Pons (tissue), 1 donor: Measurements from ENCODE around the gene WNT9B.

Experiments used
- DNase-seq: peaks from one replicate; pipeline ENCODE4 v3.0.0-alpha.2; 2016; ENCODE audit warnings: low spot score

Gene WNT9B

DNA sequence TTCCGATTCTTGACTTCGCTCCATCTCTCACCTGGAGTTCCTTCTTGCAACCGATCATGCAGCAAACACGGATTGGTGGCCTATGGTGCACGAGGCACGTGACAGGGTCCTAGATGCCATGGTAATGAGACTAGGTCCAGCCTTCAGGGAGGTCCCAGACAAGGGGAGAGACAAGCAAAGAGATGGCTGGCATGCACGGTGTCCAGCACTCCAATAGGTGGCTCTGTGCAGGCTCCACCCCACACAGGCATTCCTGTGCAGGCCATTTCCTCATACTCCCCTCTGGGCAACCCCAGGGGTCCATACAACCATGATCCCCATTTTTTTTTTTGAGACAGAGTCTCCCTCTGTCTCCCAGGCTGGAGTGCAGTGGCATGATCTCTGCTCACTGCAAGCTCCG lies 31.3 kb downstream of the WNT9B start:
- DNase-seq = no peak

DNA sequence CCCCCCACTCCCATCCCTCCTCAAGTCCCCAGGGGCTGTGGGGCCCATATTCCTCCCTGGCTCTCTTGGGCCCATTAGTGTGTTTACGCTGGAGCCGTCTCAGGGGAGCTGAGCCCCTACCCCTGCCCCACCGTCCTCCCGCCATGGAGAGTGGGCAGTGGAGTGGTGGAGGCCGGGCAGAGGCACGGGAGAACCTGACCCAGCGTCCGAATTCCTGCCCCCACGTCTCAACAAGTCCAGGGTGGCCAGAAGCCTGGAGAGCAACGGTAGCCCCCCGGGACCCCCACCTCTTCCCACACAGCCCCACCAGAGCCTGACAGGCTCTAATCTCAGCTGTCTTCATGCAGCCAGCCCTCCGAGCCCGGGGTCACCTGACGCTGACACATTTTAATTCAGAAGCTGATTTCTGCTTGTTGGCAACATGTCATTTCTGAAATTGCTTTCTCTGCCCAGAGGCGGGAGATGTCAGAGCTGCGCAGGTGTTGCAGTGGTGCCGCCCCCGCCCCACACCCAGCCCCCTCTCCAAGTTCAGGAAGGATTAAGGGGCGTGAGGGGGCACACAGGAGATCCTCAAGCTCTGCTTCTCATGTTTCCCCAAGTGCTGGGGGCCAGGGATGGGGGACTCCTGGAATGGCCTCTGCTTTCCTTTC lies 32.6 kb downstream of the WNT9B start:
- DNase-seq = no peak

DNA sequence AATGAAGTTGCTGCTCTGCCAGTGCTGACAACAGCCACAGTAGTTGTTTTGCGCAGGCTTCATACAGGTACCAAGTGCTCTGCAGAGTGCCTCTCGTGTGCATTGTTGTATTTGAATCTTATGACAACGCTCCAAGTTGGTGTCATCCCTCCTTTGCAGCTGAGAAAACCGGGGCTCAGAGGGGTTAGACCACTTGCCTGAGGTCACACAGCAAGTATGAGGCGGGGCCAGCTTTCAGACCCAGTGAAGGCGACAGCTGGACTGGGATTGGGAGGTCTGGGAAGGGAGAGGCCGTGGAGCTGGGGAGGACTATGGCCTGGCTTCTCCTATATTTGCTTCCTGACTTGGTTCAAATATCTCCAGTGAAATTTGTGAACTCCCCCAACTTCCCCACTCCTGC lies 33.2 kb downstream of the WNT9B start:
- DNase-seq = no peak

DNA sequence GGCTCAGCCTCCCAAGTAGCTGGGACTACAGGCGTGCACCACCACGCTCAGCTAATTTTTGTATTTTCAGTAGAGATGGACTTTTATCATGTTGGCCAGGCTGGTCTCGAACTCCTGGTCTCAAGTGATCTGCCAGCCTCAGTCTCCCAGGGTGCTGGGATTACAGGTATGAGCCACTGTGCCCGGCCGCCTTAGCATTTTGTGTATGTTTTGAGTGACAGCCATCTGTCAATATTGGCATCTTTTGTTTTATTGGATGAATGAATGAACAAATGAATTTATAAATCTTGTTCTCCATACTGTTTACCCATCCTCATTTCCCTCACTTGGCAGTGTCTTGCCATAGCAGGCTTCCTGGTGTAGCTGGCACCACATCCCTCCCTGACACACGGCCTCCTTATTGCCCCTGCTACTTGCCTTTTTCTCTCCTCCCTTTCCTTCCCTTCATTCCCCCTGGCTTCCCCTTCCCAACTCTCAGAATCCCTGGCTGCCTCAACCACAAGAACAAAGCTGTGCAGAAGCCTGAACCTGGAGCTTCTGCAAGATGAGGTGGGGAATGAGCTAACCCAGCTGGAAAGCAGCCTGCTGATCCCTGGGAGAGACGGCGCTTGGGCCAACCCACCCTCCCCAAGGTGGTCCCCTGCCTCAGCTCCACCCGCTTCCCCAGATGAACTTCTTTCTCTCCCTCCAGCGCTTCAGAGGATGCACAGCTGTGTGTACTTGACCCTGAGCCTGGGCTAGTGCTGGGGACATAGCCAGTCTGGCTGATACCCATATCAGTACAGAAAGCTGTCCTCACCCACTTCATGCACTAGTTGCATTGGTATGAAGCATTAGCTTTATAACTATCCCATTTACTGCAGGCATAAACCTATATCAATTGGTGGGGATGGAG lies 34.3 kb downstream of the WNT9B start:
- no peak for DNase-seq

DNA sequence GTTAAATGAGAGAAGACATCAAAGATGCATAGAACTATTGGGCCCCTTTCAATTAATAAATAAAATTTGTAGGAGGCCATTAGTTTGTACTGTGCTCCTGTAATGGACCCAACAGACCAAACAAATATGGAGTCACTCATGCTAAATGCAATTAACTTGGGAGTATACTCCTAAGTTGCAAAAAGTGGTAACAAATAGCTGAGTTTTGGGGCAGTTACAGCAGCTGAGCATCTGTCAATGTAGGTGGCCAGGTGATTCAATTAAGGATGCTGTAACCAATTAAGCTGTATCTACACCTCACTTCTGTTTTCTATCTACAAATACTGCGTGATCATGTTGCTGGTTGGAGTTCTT lies 34.9 kb downstream of the WNT9B start:
- no peak for DNase-seq

DNA sequence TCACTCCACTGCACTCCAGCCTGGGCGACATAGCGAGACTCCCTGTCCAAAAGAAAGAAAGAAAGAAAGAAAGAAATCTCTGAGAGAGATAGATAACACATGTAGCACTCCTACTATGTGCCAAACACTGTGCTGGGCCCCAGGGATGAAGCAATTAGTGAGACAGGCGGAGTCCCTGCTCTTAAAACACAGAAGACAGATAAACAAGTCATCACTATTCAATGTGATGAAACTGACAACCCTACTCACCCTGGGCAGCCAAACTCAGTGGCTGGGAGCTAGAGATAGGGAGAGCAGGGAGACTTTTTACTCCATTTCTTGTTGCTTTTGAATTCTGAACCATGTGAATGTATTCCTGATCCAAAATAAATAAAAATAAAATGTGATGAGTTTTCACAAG lies 36.3 kb downstream of the WNT9B start:
- no peak for DNase-seq

DNA sequence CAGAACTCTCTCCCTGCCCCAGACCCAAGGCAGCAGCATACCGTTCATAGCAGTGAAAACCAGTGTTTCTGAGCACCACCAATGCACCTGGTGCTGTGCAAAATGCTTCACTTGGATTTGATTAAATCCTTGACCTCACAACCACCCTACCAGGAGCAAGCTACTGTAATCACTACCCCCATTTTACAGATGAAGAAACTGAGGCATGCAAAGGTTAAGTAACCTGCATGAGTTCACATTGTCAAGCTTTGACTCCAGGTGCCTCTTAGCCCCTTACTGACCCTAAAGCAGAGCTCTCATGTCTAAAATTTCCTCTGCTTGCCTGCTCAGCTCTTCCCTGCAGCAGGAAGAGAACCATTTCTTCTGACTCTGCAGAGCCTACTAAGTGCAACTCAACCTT lies 37.3 kb downstream of the WNT9B start:
- DNase-seq = no peak

DNA sequence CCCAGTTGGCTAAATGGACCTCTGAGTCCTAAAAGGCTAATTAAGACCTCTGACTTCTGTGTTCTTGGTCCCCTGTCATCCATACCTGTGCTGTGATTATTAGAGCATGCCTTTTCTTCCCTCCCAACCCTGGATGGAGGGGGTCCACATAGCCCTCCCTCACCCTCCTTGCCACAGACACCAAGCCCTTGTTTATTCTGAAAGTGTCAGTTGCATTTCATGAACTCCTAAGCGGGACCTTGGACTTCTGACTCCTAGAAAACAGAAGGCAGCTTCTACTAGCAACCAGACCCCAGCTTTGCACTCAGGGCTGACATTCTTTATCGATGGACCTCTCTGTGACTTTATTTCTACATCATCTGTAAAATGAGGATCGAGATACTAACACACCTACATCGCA lies 38.1 kb downstream of the WNT9B start:
- no peak for DNase-seq

DNA sequence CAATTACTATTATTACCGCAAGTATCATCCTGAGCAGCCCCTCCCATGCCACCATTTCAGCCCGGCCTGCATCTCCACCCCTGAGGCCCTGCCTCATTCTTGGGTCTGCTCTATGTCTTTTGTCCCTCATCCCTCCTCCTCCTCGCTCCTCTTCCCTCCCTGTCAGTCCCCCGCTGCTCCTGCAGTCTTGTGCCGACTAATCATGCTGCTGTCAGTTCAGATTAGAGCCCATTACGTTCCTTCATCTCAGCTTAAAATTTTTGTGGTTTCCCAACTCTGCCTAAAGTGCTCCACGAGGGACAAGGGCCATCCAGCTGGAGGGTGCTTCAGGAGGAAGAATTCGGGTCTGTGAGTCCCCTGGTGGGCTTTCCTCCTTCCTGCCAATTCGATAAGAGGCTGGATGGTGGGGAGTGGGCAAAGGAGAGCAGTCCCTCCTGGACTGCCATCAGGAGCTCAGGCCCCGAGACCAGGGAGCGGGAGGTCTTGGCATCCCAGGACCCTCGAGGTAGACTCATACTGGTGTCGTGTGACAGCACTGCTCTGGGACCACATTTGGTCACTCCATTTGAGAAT lies 38.7 kb downstream of the WNT9B start:
- DNase-seq = no peak

DNA sequence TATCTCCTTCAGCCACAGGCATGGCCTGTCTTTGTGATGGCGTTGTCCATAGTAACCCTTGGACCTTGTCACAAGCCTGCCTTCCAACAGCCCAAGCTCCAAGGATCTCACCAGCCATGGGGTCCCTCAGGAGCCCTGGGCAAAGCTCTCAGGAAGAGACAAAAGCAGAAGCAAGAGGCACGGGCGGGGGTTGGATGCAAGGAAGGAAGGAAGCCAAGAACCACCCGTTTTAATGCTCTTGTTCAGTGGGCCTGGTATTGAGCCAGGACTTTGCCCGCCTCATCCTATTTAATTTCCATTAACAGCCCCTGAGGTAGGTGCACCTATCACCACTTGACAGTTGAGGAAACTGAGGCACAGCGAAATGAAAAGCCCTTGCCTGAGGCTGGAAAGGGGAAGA lies 39.3 kb downstream of the WNT9B start:
- no peak for DNase-seq

DNA sequence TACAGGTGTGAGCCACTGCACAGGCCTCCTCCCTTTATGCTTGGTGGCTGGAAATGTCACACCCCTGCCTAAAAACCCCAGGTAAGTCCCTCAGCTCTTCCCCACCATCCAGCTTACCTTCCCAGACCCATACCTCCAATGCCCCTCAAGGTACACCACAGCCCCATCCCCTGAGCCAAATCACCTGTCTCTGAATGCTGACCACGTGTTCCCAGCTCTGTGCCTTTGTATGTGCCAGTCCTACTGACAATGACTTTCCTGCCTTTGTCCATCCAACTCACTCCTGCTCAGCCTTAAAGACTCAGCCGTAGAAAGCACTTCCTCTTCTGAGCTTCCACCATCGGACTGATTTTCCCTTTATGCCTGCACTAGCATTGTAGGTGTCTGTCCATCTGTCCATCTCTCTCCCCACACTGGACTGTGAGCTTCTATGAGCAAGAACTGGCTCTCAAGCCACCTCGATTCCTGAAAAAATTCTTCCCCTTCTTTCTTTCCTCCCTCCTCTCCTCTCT lies 40.9 kb downstream of the WNT9B start:
- no peak for DNase-seq

DNA sequence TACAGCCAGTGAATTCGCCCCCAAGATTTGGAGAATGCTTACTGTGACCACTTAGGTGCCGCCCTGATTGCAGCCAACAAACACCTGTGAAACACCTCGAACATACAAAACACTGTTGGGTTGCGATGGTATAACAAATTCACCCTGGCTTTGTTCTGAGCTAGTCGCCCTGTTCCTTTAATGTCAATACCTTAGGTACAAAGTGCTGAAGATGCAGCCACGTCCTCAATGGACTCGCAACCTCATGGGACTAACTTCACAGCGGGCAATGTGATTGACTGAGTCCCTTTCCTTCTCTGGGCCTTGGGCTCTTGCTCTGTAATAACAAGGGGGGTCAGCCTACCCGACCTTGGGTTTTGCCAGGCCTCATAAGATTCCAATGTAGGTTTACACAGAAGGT lies 42.6 kb downstream of the WNT9B start:
- no peak for DNase-seq

DNA sequence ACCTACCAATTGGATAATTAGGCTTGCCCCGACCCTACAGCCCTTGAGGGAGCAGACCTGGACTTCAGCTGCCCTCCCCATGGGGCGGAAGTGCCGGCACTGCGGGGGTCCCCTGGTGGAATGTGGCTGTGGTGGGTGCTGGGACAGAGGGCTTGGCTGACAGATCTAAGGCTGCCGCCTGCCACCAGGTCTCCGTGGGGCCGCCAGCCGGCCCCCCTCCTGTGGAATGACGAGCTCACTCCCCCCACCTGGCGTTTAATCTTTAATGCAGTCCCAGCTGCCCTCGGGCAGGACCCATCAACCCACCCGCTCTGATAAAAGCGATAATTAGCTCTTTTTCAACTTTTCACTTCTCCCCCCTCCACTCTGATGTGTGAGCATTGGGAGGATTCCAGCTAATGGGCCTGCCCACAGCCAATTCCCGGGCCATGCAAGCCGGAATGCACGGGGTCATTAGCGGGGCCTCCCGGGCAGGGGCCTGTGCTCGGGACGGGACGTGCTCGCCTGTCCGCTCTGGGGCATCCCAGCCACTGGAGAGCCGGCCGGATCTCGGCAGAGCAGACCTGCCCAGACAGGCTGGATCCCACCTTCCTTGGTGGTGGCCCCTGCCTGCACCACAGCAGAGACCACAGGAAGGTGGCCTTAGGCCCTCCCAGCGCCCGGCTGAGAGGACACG lies 43.2 kb downstream of the WNT9B start:
- no peak for DNase-seq

DNA sequence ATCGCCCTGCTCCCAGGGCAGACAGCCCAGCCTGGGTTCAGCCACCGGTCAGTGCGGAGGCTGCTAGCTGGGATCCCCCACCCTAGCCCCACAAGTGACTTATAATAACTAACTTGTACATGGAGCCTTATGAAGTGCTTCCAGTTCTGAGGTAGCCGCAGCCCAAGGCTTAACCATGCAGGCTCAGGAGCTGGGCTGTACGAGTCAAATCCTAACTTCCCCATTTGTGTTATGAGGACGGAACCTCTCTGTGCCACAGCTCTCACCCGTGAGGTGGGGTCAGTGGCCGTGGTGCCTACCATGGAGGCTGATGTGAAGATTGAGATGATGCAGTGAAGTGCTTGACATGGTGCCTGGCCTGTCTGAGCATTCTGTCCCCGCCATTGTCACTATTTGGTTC lies 43.8 kb downstream of the WNT9B start:
- DNase-seq = no peak

DNA sequence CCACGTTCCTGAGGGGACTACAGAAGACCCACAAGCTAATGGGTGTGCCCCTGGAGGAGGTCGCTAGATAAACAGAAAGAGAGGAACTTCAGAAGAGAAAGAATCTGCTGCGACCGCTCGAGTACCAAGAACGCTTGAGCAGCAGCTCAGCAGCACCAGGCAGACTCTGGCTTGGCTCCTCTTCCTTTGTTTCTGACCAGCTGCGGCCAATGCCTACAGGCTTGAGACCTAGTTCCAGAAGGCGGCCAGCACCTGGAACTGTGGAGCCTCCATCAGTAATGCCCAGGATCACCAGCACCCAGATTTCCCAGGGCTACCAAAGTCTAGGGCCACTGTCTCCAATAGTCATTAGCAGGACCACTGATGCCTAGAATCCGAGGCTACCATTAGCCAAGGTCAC lies 45.6 kb downstream of the WNT9B start:
- no peak for DNase-seq

DNA sequence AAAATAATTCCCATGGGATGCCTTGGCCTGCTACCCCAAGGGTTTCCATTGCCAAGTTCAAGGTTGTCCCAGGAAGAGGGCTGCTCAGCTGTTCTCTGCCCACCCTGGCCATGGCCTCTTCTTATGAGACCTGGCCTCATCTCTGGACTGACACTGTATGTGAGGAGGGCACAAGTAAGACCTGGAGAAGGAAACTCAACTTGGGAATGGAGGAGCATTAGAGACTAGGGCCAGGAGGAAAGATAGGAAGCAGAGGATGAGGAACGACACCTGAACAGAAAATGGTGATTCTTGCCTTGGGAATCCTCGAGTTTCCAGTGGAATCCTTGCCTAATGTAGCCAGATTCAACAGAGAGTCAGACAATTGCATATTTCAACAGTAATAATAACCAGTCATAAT lies 47.0 kb downstream of the WNT9B start:
- DNase-seq = no peak

DNA sequence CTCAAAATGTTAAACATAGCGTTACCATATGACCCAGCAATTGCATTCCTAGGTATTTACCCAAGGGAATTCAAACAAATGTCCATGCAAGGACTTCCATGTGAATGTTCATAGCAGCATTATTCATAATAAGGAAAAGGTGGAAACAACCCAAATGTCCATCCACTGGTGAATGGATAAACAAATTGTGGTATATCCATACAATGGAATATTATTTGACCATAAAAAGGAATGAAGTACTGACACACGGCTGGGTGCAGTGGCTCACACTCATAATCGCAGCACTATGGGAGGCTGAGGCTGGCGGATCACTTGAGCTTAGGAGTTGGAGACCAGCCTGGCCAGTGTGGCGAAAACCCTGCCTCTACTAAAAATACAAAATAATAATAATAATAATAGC lies 47.5 kb downstream of the WNT9B start:
- DNase-seq = no peak

DNA sequence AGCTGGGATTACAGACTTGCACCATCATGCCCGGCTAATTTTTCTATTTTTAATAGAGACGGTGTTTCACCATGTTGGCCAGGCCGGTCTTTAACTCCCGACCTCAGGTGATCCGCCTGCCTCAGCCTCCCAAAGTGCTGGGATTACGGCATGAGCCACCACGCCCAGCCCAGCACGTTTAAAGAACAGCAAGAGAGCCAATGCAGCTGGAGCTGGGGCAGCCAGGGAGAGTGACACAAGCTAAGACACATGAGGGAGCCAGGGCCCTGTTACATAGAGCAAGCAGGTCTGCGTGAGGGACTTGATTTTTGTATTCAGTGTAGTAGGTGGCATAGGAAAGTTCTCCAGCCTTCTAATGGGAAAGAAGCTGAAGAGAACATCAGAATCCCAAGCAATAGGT lies 49.9 kb downstream of the WNT9B start:
- DNase-seq = no peak

DNA sequence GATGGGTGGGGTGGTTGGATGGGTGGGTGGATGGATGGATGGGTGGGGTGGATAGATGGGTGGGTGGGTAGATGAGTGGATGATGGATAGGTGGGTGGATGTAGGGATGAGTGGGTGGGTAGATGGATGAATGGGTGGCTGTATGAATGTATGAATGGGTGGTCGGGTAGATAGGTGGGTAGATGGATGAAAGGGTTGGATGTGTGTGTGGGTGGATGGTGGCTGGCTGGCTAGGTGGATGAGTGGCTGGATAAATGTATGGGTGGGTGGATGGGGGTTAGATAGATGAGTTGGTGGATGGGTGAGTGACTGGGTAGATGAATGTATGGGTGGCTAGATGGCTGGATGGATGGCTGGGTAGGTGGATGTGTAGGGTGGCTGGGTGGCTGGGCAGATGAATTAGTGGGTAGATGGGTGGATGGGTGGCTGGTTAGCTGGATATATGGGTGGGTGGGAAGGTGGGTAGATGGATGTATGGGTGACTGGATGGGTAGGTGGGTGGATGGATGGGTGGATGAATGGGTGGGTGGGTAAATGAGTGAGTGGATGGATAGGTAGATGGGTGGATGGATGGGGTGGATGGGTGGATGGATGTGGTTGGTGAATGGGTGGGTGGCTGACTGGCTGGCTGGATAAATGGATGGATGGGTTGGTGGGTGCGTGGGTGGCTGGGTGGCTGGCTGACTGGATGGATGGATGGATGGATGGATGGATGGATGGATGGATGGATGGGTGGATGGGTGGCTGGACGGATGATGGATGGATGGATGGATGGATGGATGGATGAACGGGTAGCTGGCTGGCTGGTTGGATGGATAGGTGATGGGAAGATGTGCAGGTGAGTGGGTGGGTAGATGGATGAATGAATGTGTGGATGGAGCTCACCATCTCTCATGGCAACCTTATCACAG lies 52.6 kb downstream of the WNT9B start:
- DNase-seq = no peak

DNA sequence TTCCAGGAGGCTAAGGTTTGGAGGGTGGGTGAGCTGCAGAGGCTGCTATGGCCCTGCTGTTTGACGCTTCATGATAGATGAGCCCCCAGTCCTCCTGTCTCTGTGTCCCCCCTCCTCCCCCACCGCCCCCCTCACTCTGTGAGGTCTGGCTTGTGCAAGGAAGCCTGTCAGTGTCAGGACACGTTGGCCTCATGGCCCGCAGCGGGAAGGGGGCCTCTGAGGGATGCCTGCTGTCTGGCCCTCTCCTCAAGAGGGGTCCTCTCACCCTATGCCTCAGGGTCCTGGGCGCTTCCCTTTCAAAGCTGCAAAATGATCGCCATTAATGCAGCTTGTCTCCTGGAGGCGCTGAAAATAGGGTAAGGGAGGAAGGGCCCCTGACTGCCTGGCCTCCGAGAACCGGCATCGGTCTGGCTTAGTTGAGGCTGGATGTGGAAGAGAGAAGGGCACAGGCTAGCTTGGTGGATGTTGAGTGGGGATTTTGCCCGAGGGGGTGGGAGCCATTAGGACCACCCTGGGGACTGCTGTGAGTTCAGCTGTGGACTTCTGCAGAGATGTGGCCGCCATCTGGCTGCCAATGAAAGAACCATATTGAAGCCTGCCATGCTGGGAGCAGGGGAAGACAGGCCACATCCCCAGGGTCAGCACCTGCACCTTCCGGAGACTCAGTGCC lies 56.8 kb downstream of the WNT9B start:
- no peak for DNase-seq
